Panc1 (cell line): ENCODE data around the gene CLCN1. TPM values are rescaled to one million over a fixed set of nuclear protein-coding genes. Genes with fewer than 3 reads are reported as not detected.

ENCODE experiments used
- ATAC-seq: fragments of 200-7000 bp; cut with Tn5 transposase; 2 replicates; pipeline ENCODE4 v1.9.1; 2020; ENCODE audit warnings: mild to moderate bottlenecking, moderate library complexity
- BruUV-seq: library from RNA; stranded (reverse); fragments of 400-500 nt; replicated peaks from 2 replicates; lab custom pipeline; 2021; lab: Mats Ljungman, UMichigan
- CTCF ChIA-PET: fragments of 300-600 bp; sonication (Branson Sonifier 250); formaldehyde crosslinking; loops from one replicate; lab custom pipeline; 2022; ENCODE audit warnings: antibody characterized with exemption; lab: Charles Lee
- POLR2A ChIA-PET: fragments of 300-600 bp; sonication (Branson Sonifier 250); formaldehyde crosslinking; loops from one replicate; lab custom pipeline; 2022; ENCODE audit warnings: antibody characterized with exemption; lab: Charles Lee
- DNase-seq: peaks from one replicate; pipeline ENCODE4 v3.0.0-alpha.2; 2010; ENCODE audit warnings: low read depth, low spot score
- H3K27ac ChIP-seq: 2 replicates; pipeline ENCODE4 v1.5.1; 2011; ENCODE audit warnings: mild to moderate bottlenecking, low read length, inconsistent platforms
- H3K27me3 ChIP-seq: fragments of 200-500 bp; sonication (Bioruptor generic); 2 replicates; pipeline ENCODE4 v1.6.0; 2014; ENCODE audit warnings: low read length, inconsistent platforms; ENCODE audit not compliant: control insufficient read depth, insufficient read depth
- H3K36me3 ChIP-seq: fragments of 200-500 bp; sonication (Bioruptor generic); 2 replicates; pipeline ENCODE4 v1.5.1; 2014; ENCODE audit warnings: inconsistent platforms, mild to moderate bottlenecking, low read length, moderate library complexity; ENCODE audit not compliant: control insufficient read depth, insufficient read depth
- H3K4me1 ChIP-seq: 2 replicates; pipeline ENCODE4 v1.5.1; 2011; ENCODE audit warnings: inconsistent platforms, mild to moderate bottlenecking, low read length, moderate library complexity; ENCODE audit not compliant: control insufficient read depth, insufficient read depth
- H3K4me3 ChIP-seq, 2 experiments: 2 replicates each; pipeline ENCODE4 v1.5.1; 2011 to 2012; ENCODE audit warnings: low read depth in 2 of 2, low read length in 2 of 2, mild to moderate bottlenecking in 2 of 2, inconsistent platforms in 1 of 2, moderate library complexity in 1 of 2
- H3K9me3 ChIP-seq: fragments of 200-500 bp; sonication (Bioruptor generic); 2 replicates; pipeline ENCODE4 v1.5.1; 2014; ENCODE audit warnings: low read depth, mild to moderate bottlenecking, inconsistent platforms, low read length, moderate library complexity; ENCODE audit not compliant: control insufficient read depth, insufficient read depth
- POLR2AphosphoS5 ChIP-seq: IDR thresholded peaks from 2 replicates; pipeline ENCODE4 v1.6.1; 2012; ENCODE audit warnings: mild to moderate bottlenecking, low read depth, low read length, moderate library complexity
- SIN3A ChIP-seq: IDR thresholded peaks from 2 replicates; pipeline ENCODE4 v1.6.1; 2012; ENCODE audit warnings: low read depth, mild to moderate bottlenecking, low read length, moderate library complexity, borderline replicate concordance; ENCODE audit not compliant: insufficient read depth
- TCF7L2 ChIP-seq: IDR thresholded peaks from 2 replicates; pipeline ENCODE4 v1.6.1; 2011; ENCODE audit warnings: mild to moderate bottlenecking, low read depth, low read length, inconsistent platforms
- in situ Hi-C: cut with HindIII; loops from 2 replicates; pipeline ENCODE4 v1.10.0; 2016; ENCODE audit warnings: low sequenced_read_pairs, low pct_unique_long_range_greater_than_20kb
- intact Hi-C: fragments of 100-400 bp; cut with micrococcal nuclease; formaldehyde crosslinking; loops from one replicate; pipeline ENCODE4 v1.10.0; 2022; ENCODE audit not compliant: unreplicated experiment
- total RNA-seq: library from RNA; stranded (reverse); gene quantifications from one replicate; pipeline ENCODE4 v1.2.1, GENCODE V29; 2021; ENCODE audit not compliant: unreplicated experiment
- TF ChIP-seq, protein P1 (sequence below), 2 experiments: IDR thresholded peaks; 2 replicates each; pipeline ENCODE4 v1.6.1; 2011 to 2012; ENCODE audit warnings: low read depth in 2 of 2, control low read depth in 1 of 2, low read length in 1 of 2, mild to moderate bottlenecking in 1 of 2, moderate library complexity in 1 of 2; ENCODE audit not compliant: insufficient read depth in 1 of 2
- TF ChIP-seq, protein P2 (sequence below): fragments of 450-650 bp; IDR thresholded peaks from 2 replicates; pipeline ENCODE4 v1.5.1; 2017; ENCODE audit warnings: mild to moderate bottlenecking

Gene CLCN1
- total RNA-seq, 1 experiment from 2014 or later: 0.15 TPM

DNA sequence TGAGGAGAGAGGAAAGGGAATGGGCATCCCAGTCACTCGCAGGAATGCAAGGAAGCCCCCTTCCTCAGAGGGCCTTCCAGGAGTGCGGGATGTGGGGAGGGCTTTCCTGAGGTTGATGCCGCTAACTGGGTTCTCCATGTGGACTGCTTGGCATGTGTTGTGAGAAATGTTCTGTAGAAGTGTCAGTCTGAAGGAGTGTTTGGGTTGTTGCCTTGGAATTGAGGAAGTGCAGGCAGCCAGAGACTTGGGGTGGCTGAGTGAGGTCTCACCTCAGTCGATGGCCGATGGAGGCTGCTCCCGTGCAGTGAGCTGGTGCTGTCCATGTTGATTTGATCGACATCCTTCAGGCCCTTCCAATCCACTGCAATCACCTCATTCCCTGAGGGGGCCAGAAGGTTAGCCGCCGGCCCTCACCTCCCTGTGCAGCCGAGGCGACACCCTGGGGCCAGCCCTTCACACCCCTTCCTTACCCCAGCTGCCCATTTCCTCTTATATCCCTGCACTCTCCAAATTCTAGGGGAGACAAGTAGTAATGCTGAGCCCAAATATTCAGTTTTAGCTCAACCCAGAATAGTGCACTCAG lies 44.0 kb downstream of the CLCN1 start:
- no peak for DNase-seq
- Histone ChIP-seq H3K36me3 (no peaks in the 10 kb centered on the region), H3K4me3 (no peak overlapping the region), H3K27ac (no peak overlapping the region), H3K27me3 (peaks cover 20% of the 10 kb centered on the region), H3K4me1 (no peaks in the 10 kb centered on the region), H3K9me3 (no peaks in the 10 kb centered on the region)
- BruUV-seq: no TSS peak
- no peak for TF ChIP-seq TCF7L2
- TF ChIP-seq SIN3A: no peak
- no peak for TF ChIP-seq POLR2AphosphoS5
- TF ChIP-seq, protein P1, sequence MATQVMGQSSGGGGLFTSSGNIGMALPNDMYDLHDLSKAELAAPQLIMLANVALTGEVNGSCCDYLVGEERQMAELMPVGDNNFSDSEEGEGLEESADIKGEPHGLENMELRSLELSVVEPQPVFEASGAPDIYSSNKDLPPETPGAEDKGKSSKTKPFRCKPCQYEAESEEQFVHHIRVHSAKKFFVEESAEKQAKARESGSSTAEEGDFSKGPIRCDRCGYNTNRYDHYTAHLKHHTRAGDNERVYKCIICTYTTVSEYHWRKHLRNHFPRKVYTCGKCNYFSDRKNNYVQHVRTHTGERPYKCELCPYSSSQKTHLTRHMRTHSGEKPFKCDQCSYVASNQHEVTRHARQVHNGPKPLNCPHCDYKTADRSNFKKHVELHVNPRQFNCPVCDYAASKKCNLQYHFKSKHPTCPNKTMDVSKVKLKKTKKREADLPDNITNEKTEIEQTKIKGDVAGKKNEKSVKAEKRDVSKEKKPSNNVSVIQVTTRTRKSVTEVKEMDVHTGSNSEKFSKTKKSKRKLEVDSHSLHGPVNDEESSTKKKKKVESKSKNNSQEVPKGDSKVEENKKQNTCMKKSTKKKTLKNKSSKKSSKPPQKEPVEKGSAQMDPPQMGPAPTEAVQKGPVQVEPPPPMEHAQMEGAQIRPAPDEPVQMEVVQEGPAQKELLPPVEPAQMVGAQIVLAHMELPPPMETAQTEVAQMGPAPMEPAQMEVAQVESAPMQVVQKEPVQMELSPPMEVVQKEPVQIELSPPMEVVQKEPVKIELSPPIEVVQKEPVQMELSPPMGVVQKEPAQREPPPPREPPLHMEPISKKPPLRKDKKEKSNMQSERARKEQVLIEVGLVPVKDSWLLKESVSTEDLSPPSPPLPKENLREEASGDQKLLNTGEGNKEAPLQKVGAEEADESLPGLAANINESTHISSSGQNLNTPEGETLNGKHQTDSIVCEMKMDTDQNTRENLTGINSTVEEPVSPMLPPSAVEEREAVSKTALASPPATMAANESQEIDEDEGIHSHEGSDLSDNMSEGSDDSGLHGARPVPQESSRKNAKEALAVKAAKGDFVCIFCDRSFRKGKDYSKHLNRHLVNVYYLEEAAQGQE (IDR thresholded peaks at IDR 0.05; ENCODE audit: insufficient read depth in 1 of 2, low read depth in 2 of 2, low read length in 1 of 2): no peak
- TF ChIP-seq, protein P2, sequence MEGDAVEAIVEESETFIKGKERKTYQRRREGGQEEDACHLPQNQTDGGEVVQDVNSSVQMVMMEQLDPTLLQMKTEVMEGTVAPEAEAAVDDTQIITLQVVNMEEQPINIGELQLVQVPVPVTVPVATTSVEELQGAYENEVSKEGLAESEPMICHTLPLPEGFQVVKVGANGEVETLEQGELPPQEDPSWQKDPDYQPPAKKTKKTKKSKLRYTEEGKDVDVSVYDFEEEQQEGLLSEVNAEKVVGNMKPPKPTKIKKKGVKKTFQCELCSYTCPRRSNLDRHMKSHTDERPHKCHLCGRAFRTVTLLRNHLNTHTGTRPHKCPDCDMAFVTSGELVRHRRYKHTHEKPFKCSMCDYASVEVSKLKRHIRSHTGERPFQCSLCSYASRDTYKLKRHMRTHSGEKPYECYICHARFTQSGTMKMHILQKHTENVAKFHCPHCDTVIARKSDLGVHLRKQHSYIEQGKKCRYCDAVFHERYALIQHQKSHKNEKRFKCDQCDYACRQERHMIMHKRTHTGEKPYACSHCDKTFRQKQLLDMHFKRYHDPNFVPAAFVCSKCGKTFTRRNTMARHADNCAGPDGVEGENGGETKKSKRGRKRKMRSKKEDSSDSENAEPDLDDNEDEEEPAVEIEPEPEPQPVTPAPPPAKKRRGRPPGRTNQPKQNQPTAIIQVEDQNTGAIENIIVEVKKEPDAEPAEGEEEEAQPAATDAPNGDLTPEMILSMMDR: no peak
- ChIA-PET POLR2A (no interaction called here), CTCF (no interaction called here)
- no peak for ATAC-seq
- intact Hi-C loops: no loop called here
- in situ Hi-C loops: no loop called here

DNA sequence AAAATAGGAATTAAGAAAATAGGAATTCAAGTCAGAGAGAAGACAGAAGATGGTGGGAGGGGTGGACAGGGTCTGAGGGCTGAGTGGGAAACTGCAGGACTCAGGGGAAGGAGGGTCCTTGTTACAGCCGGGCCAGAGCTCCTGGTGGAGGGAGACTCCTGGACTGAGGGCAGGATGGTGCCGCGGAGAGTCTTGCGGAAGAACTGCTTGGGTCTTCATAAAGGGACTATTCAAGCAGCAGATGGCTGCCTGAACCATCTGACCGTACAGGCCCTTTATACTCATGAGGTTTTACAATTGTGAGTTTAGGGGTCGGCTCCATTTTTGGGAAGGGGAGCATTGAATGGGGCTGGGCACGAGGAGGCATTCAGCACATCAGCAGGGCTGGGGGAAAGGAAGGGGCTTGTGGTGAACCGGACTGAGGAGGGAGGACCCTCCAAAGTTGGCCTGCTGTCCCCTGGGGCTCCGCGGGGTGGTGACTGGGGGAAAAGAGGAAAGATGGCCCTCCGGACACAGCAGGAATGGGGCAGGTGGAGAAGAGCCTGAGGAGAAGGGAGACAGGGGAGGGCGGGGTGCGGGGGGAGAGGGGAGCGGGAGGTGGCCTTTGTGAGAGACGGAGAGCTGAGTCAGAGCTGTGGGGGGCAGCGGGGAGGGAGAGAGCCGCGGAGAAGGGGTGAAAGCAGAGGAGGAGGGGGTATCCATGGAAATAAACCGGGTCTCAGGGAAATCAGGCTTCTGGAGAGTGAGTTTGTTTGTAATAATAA lies 45.1 kb downstream of the CLCN1 start:
- no peak for TF ChIP-seq TCF7L2
- TF ChIP-seq, protein P2: no peak
- no peak for TF ChIP-seq POLR2AphosphoS5
- TF ChIP-seq SIN3A: no peak
- TF ChIP-seq, protein P1 (IDR thresholded peaks at IDR 0.05; ENCODE audit: insufficient read depth in 1 of 2, low read depth in 2 of 2, low read length in 1 of 2): no peak
- H3K4me3 ChIP-seq: no peak overlapping the region; a peak in 1 of 4 replicates
- BruUV-seq: no TSS peak
- in situ Hi-C loops: no loop called here
- H3K9me3 ChIP-seq: no peaks in the 10 kb centered on the region
- H3K27me3 ChIP-seq: peaks cover 25% of the 10 kb centered on the region
- H3K36me3 ChIP-seq: no peaks in the 10 kb centered on the region
- ChIA-PET POLR2A (no interaction called here), CTCF (interaction anchor here (0.6 kb wide), 1 partner anchor 38 kb away, joined by 6 read pairs; no protein-coding TSS in a partner anchor)
- no peaks in the 10 kb centered on the region for H3K4me1 ChIP-seq
- ATAC-seq (no peak), DNase-seq (no peak)
- intact Hi-C loops: no loop called here
- H3K27ac ChIP-seq: no peak overlapping the region
